ENCODE data around the gene GPN2. TPM values are rescaled to one million over a fixed set of nuclear protein-coding genes. Genes with fewer than 3 reads are reported as not detected.

The GPN2 gene
- total RNA-seq = 6.6 and 8.8 TPM in 2 replicates

GRCh38 chr1:26889551-26890466, at the start of gene GPN2:
TSS of gene GPN2 (minus strand) at chr1:26890283. CDS start at chr1:26890096, 187 bp downstream.

GRCh38 chr1:26921540-26922430, 31.7 kb upstream of the GPN2 start, which contains the start of gene NUDC:
TSS of gene NUDC (plus strand) at chr1:26921743. CDS start at chr1:26921849, 106 bp downstream.

GRCh38 chr1:26913754-26914619, 23.9 kb upstream of the GPN2 start, which contains the start of gene NR0B2:
TSS of gene NR0B2 (minus strand) at chr1:26913975. CDS start at chr1:26913940, 35 bp downstream.

GRCh38 chr1:26900001-26900814, 10.1 kb upstream of the GPN2 start, which contains the start of gene GPATCH3:
TSS of gene GPATCH3 (minus strand) at chr1:26900467. CDS start at chr1:26900442, 25 bp downstream.

GRCh38 chr1:26862781-26863684, 27.1 kb downstream of the GPN2 start, which contains the start of gene SFN:
TSS of gene SFN (plus strand) at chr1:26863149. CDS start at chr1:26863213, 64 bp downstream.

GRCh38 chr1:26826261-26827105, 63.6 kb downstream of the GPN2 start, which contains the start of gene ZDHHC18:
TSS of gene ZDHHC18 (plus strand) at chr1:26826688. CDS start at chr1:26826805, 117 bp downstream.

Other genes with a start within 250 kb of the GPN2 start
- gene ARID1A, start 194.3 kb downstream of the GPN2 start, total RNA-seq = 17.4 and 18.6 TPM in 2 replicates
- 10.2 and 16.9 TPM in 2 replicates for gene PIGV, start 102.3 kb downstream of the GPN2 start, total RNA-seq
- gene ZDHHC18, start 63.6 kb downstream of the GPN2 start, total RNA-seq = 8.7 and 11.6 TPM in 2 replicates
- gene SFN, start 27.1 kb downstream of the GPN2 start, total RNA-seq = 1,687 and 1,807 TPM in 2 replicates
- gene GPATCH3, start 10.2 kb upstream of the GPN2 start, total RNA-seq = 4.0 and 6.3 TPM in 2 replicates
- not detected in 2 replicates for gene NR0B2, start 23.7 kb upstream of the GPN2 start, total RNA-seq
- 54.4 and 117 TPM in 2 replicates for gene NUDC, start 31.5 kb upstream of the GPN2 start, total RNA-seq
- 24.8 and 26.9 TPM in 2 replicates for gene KDF1, start 70.2 kb upstream of the GPN2 start, total RNA-seq
- 94.1 and 133 TPM in 2 replicates for gene TRNP1, start 103.4 kb upstream of the GPN2 start, total RNA-seq
- 18.5 and 40.2 TPM in 2 replicates for gene TENT5B, start 122.6 kb upstream of the GPN2 start, total RNA-seq

All from hair follicular keratinocyte (primary cell).